CD14-positive monocyte (primary cell): ENCODE measurements around the gene TRH. TPM values are rescaled to one million over a fixed set of nuclear protein-coding genes. Genes with fewer than 3 reads are reported as not detected.

Experiments
- DNase-seq, 3 donors: peaks; one replicate each; pipeline ENCODE4 v3.0.0-alpha.2; 2011 to 2022
- H2AFZ ChIP-seq: 2 replicates; pipeline ENCODE4 v1.6.0; 2012; ENCODE audit warnings: mild to moderate bottlenecking, low read depth, low read length, inconsistent platforms; ENCODE audit not compliant: insufficient read depth, poor library complexity, severe bottlenecking
- H3K27ac ChIP-seq, 2 donors: 1 replicate in 1 of 2; 2 replicates in 1 of 2; pipeline ENCODE4 v1.5.1; 2012 to 2013; ENCODE audit warnings: low read length in 2 of 2, control low read depth in 1 of 2, inconsistent platforms in 1 of 2, low read depth in 1 of 2, mild to moderate bottlenecking in 1 of 2
- H3K27me3 ChIP-seq, 2 donors: one replicate each; pipeline versions ENCODE4 v1.6.0 to v1.6.1; 2011 to 2013; ENCODE audit warnings: low read length in 2 of 2; ENCODE audit not compliant: control insufficient read depth in 2 of 2, insufficient read depth in 2 of 2
- H3K36me3 ChIP-seq, 2 donors: replicated peaks in 1 of 2; 1 replicate in 1 of 2; 2 replicates in 1 of 2; pipeline versions ENCODE4 v1.5.1 to v1.6.1; 2012 to 2013; ENCODE audit warnings: low read length in 2 of 2, control low read depth in 1 of 2, inconsistent platforms in 1 of 2, mild to moderate bottlenecking in 1 of 2; ENCODE audit not compliant: insufficient read depth in 2 of 2, control insufficient read depth in 1 of 2
- H3K4me1 ChIP-seq, 2 donors: 1 replicate in 1 of 2; 2 replicates in 1 of 2; pipeline versions ENCODE4 v1.5.1 to v1.6.1; 2012 to 2013; ENCODE audit warnings: low read length in 2 of 2, control low read depth in 1 of 2, inconsistent platforms in 1 of 2, mild to moderate bottlenecking in 1 of 2, moderate library complexity in 1 of 2; ENCODE audit not compliant: insufficient read depth in 2 of 2, control insufficient read depth in 1 of 2
- H3K4me2 ChIP-seq: replicated peaks from 2 replicates; pipeline ENCODE3; 2012; ENCODE audit warnings: low read length, moderate library complexity, mild to moderate bottlenecking; ENCODE audit not compliant: poor library complexity, severe bottlenecking; ENCODE audit errors: extremely low read depth
- H3K4me3 ChIP-seq, 3 experiments: fragments of 200-600 bp in 1 of 3; sonication (generic) in 1 of 3; replicated peaks in 1 of 3; 1 replicate in 2 of 3; 2 replicates in 1 of 3; pipeline ENCODE4 v1.5.1; 2011 to 2013; ENCODE audit warnings: low read length in 3 of 3, mild to moderate bottlenecking in 3 of 3, control low read depth in 2 of 3, low read depth in 2 of 3, inconsistent platforms in 1 of 3, moderate library complexity in 1 of 3
- H3K79me2 ChIP-seq: 2 replicates; pipeline ENCODE4 v1.6.0; 2012; ENCODE audit warnings: mild to moderate bottlenecking, control low read depth, inconsistent platforms, low read length, moderate library complexity; ENCODE audit not compliant: insufficient read depth
- H3K9ac ChIP-seq: 2 replicates; pipeline ENCODE4 v1.6.0; 2017; ENCODE audit warnings: low read length, mild to moderate bottlenecking; ENCODE audit not compliant: insufficient read depth, poor library complexity, severe bottlenecking
- H3K9me3 ChIP-seq, 2 donors: replicated peaks in 1 of 2; 1 replicate in 1 of 2; 2 replicates in 1 of 2; pipeline versions ENCODE4 v1.5.1 to v1.6.1; 2012 to 2013; ENCODE audit warnings: low read length in 2 of 2, control low read depth in 1 of 2; ENCODE audit not compliant: control insufficient read depth in 1 of 2, insufficient read depth in 1 of 2
- H4K20me1 ChIP-seq: 2 replicates; pipeline ENCODE4 v1.6.0; 2012; ENCODE audit warnings: mild to moderate bottlenecking, low read length, control low read depth, moderate library complexity; ENCODE audit not compliant: insufficient read depth
- H3K27ac Mint-ChIP-seq, 7 donors: one replicate each; pipeline ENCODE4 v1.8.0; 2020; ENCODE audit warnings: mild to moderate bottlenecking in 7 of 7, mixed read lengths in 7 of 7, moderate library complexity in 6 of 7, inconsistent platforms in 2 of 7
- H3K27me3 Mint-ChIP-seq, 3 donors: one replicate each; pipeline ENCODE4 v1.8.0; 2021 to 2022; ENCODE audit warnings: low read depth in 3 of 3, mild to moderate bottlenecking in 3 of 3, mixed read lengths in 3 of 3, moderate library complexity in 3 of 3, inconsistent platforms in 1 of 3
- H3K36me3 Mint-ChIP-seq, 2 donors: one replicate each; pipeline ENCODE4 v1.8.0; 2020; ENCODE audit warnings: mixed read lengths in 2 of 2, inconsistent platforms in 1 of 2, mild to moderate bottlenecking in 1 of 2
- H3K4me1 Mint-ChIP-seq: one replicate; pipeline ENCODE4 v1.8.0; 2020; ENCODE audit warnings: mild to moderate bottlenecking, mixed read lengths
- H3K4me3 Mint-ChIP-seq, 2 donors: one replicate each; pipeline ENCODE4 v1.8.0; 2020; ENCODE audit warnings: mild to moderate bottlenecking in 2 of 2, mixed read lengths in 2 of 2, moderate library complexity in 1 of 2
- H3K9me3 Mint-ChIP-seq, 7 donors: one replicate each; pipeline ENCODE4 v1.8.0; 2020 to 2022; ENCODE audit warnings: mixed read lengths in 7 of 7, mild to moderate bottlenecking in 6 of 7, moderate library complexity in 6 of 7, inconsistent platforms in 2 of 7
- CTCF ChIP-seq: fragments of 200-600 bp; IDR thresholded peaks from one replicate; pipeline ENCODE4 v1.8.0; 2022; ENCODE audit warnings: antibody characterized with exemption, mild to moderate bottlenecking
- WGBS: methylation state at CpG from one replicate; pipeline ENCODE4 v1.1.5; 2013; ENCODE audit warnings: missing lambda C conversion rate; ENCODE audit not compliant: insufficient coverage; 5-methylcytosine and 5-hydroxymethylcytosine counted together
- intact Hi-C, 2 donors: fragments of 100-400 bp; cut with micrococcal nuclease; formaldehyde crosslinking; loops; one replicate each; pipeline versions ENCODE4 v1.15.0 to v1.15.1; 2023
- polyA plus RNA-seq, 3 donors: library from polyadenylated mRNA; depleted of rRNA in 1 of 3; unstranded in 2 of 3; stranded (reverse) in 1 of 3; fragments of 300-500 nt in 2 of 3; fragments of >200 nt in 1 of 3; fragmentation: Illumina TruSeq in 2 of 3; gene quantifications; 1 replicate in 2 of 3; 2 replicates in 1 of 3; pipeline ENCODE4 v1.2.3, GENCODE V29; 2012 to 2021

The TRH gene
- polyA plus RNA-seq, 3 donors, result 0.91 TPM; not detected in 2

DNA sequence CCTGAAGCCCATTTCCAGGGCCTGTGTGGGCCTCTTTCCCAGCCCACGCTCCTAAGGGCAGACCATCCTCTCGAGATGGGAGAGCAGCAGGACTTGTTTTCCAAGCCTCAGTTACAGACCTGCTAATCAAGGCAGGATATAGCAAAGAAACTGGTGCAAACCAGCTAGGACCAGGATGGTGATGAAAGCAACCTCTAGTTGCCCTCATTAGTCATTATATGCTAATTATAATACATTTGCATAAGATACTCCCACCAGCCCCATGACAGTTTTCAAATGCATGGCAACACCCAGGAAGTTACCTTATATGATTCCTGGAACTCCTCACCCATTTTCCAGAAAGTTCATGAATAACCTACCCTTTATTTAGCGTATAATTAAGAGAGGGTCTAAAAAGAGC lies 34.4 kb upstream of the TRH start:
- no peak overlapping the region for H3K4me3 ChIP-seq
- no peaks in the 10 kb centered on the region for H4K20me1 ChIP-seq
- H2AFZ ChIP-seq, result no peak overlapping the region
- H3K9ac ChIP-seq, result no peak overlapping the region
- WGBS, result 94% methylated on average over 2 of the region's 3 CpGs
- peaks cover 5 to 11% of the 10 kb centered on the region in 2 donors for H3K4me1 ChIP-seq
- intact Hi-C loops, result no loop called here
- H3K36me3 ChIP-seq, result no peaks in the 10 kb centered on the region
- TF ChIP-seq CTCF, result no peak
- DNase-seq, result peak in 2 of 3 donors; percentile 11 to 29
- Mint-ChIP-seq H3K27me3 (peaks cover 2 to 6% (median 4%) of the 10 kb centered on the region in 3 donors), H3K36me3 (no peaks in the 10 kb centered on the region), H3K4me1 (peaks cover 14% of the 10 kb centered on the region), H3K4me3 (no peak overlapping the region), H3K9me3 (peaks cover 0 to 2% (median 0%) of the 10 kb centered on the region in 7 donors), H3K27ac (no peak overlapping the region)
- H3K27ac ChIP-seq, result no peak overlapping the region
- no peaks in the 10 kb centered on the region for H3K9me3 ChIP-seq
- H3K27me3 ChIP-seq, result no peaks in the 10 kb centered on the region
- H3K4me2 ChIP-seq, result no peak overlapping the region
- H3K79me2 ChIP-seq, result no peaks in the 10 kb centered on the region

- WGBS, result 12% methylated on average over 5 of the region's 7 CpGs
- H3K27me3 Mint-ChIP-seq, result peaks cover 3 to 5% (median 3%) of the 10 kb centered on the region in 3 donors
- DNase-seq, result peak; percentile 60 to 75 (median 71)
Measured at GRCh38 chr3:129942296-129942695, 32.2 kb upstream of the TRH start.

More at GRCh38 chr3:129942296-129942695, 32.2 kb upstream of the TRH start:
- intact Hi-C loops, result loop anchor here (1.0 to 2.0 kb wide), 2 partner anchors 61 to 156 kb away; no protein-coding TSS in a partner anchor
- H3K79me2 ChIP-seq, result no peaks in the 10 kb centered on the region
- Mint-ChIP-seq H3K4me3 (peak overlapping the region in 1 of 2 donors; percentile 7), H3K9me3 (peaks cover 0 to 9% (median 6%) of the 10 kb centered on the region in 7 donors), H3K4me1 (peaks cover 7% of the 10 kb centered on the region), H3K36me3 (no peaks in the 10 kb centered on the region), H3K27ac (peak overlapping the region in 1 of 7 donors; percentile 57)
- H3K36me3 ChIP-seq, result no peaks in the 10 kb centered on the region
- peaks cover 4 to 5% of the 10 kb centered on the region in 2 donors for H3K9me3 ChIP-seq
- H3K4me3 ChIP-seq, result no peak overlapping the region
- no peaks in the 10 kb centered on the region for H4K20me1 ChIP-seq
- H3K27ac ChIP-seq, result no peak overlapping the region
- peak; percentile 83 for TF ChIP-seq CTCF
- H3K27me3 ChIP-seq, result no peaks in the 10 kb centered on the region
- no peak overlapping the region for H3K9ac ChIP-seq
- no peak overlapping the region for H3K4me2 ChIP-seq
- H3K4me1 ChIP-seq, result peaks cover 1 to 5% of the 10 kb centered on the region in 2 donors
- H2AFZ ChIP-seq, result peak overlapping the region; percentile 3
